GM19455 (cell line): ENCODE measurements around the gene VEPH1.

ENCODE experiments used
- ATAC-seq: cut with Tn5 transposase; IDR thresholded peaks from one replicate; pipeline ENCODE4 v1.9.1; 2021; ENCODE audit not compliant: unreplicated experiment

Gene VEPH1

DNA sequence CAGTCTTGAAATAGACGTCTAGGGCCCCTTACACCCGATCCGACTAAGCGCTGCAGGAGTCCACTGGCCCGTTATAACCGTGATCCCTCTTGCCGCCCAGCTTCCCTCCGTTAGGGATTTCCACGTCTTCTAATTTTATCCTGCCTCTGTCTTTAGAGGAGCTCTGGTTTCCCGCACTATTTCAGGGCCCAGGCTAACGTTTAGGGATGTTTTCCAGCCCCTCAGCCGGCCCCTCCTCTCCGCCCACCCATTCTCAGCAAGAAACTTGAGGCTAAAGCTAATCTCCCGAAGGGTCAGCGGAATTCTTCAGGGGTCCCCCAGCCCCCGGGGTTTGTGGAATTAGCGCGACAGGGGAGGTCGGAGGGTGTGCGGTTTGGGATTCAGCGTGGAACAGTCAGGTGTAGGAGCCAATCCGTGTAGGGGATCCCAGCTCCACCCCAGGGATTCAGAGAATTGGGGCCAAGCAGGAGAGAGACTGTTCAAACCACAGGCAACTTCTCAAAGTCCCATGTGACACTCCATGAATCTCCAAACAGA, 65.0 kb downstream of the VEPH1 start:
- no peak for ATAC-seq

DNA sequence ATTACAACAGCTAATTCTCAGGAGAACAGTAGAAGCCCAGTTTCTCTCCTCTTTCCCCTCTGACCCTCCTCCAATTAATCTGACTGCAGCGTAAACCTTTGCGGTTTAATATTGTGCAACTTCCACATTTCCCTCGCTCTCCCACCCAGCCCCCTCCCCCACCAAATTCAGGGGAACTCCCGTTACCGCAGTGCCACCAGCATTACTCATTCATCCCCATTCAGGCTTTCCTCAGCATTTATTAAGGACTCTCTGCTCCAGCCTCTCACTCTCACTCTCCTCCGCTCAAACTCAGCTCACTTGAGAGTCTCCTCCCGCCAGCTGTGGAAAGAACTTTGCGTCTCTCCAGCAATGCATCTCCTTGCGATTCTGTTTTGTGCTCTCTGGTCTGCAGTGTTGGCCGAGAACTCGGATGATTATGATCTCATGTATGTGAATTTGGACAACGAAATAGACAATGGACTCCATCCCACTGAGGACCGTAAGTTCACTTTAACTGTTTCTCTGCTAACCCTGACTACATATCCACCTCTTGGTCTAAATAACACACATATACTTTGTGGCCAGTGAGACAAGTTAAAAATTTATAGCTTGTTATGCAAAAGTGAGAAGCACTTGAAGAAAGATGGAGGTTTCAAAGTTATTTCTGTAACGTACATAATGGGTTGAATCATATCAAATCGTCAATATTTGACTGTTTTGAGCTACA, 66.5 kb downstream of the VEPH1 start, which contains the start of gene PTX3:
PTX3 (plus strand) TSS at position 268 of the 709 bp plus-strand sequence; CDS start at position 352, 84 bp downstream.
- ATAC-seq, result no peak

GRCh38 chr3:157429708-157430107, 73.5 kb downstream of the VEPH1 start:
- no peak for ATAC-seq

DNA sequence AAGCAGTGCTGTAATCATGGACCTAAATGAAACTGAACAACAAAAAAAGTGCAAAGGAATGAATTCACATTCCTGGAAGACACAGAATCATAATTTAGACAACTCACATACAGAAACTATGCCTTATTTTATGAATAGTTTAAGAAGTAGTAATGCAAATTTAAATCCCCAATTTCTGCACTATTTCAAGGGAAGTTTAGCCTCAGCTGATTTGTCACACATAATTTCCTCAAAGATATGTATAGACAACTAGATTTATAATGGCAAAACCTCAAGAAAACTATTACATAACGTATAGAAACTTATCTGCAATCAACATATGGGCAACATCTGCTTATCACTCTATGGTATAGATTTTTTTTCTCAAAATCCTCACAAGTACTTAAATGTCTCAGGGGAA, 74.4 kb downstream of the VEPH1 start:
- no peak for ATAC-seq

GRCh38 chr3:157427901-157428300, 75.3 kb downstream of the VEPH1 start:
- no peak for ATAC-seq

DNA sequence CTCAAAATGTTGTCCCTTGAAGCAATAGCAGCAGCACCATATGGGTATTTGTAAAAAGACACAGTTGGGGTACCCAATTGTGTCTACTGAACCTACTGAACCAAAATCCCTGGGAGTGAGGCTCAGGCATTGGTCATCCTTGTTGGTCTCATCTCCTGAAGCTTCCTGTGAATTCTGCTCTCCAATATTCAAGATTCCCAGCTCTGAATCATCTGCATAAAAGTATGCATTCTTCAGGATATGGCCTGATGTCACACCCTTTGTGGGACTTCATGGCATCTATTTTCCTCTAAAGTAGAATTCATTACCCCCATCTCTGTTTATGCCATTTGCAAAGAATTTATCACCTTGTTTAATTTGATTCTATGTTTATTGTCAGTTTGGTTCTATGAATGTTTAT, 79.9 kb downstream of the VEPH1 start:
- ATAC-seq, result no peak

DNA sequence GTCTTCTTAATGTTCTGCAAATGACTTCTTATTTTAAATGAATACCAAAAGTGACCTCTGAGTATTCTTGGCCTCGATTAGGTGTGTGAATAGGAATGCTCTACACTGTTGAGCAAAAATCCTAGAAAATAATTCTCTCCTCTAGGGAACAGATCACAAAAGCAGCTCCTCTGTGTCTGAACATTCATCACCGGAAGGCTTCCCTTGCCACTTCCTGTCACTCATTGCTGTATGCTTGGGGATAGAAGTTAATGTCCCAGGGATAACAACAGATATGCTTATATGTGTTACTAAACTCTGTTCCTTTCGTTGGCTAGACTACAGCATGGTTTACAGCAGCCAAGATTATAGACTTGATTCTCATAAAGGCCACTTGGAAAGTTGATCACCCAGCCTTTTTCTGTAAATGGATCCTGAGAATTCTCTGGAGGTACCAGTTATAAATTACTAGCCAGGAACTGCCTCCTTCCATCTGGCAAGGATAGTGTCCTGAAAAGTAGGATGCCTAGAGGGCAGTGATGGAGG, 82.5 kb downstream of the VEPH1 start:
- ATAC-seq, result no peak

GRCh38 chr3:157418104-157418503, 85.1 kb downstream of the VEPH1 start:
- no peak for ATAC-seq

- ATAC-seq, result no peak
These were observed 86.0 kb downstream of the VEPH1 start for GRCh38 chr3:157417247-157417646.

DNA sequence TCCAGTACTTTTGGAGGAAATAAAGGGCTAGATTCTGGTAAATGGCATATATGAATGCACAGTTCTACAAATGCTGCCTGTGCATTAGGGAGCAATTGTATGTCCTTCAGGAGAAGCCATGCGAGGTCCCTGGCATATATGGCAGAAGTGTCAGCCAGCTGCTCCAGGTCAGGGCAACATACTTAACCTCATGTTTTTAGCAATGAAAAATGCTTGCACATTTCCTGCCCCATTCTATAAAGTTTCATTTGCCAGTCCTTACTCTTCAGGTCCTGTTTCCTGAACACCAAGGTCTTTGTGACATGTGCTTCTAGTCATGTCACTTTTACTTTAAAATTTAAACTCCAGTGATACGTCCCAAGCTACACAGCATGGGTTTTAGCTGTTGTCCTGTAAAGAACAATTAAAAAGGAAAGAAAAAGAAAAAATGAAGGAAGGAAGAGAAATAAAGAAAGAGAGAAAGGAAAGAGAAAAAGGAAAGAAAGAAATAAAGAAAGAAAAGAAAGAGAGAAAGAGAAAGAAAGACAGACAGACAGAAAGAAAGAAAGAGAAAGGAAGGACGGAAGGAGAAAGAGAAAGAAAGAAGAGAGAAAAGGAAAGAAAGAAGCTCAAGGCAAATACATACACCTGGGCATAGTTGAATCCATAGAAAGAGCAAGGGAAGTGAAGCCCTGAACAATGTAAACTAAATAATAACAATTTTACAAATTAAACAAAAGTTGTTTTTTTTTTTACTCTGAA, 86.7 kb downstream of the VEPH1 start:
- ATAC-seq, result no peak

DNA sequence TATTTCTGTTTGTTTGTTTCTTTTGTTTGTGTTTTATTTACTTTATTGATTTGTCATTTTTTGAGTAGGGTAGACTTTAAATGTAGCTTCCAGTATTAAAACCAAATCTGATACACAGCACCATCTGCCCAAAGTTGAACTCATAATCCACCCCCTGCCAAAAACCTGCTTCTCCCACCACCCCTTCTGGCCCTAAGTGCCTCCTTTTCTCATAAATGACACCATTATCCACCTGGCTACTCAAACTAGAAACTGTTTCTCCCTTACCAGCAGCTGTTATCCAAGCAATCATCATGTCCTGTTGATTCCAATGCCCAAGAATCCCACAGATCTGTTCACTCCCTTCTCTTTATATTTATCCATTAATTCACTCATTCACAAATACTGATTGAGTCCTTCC, 88.4 kb downstream of the VEPH1 start:
- ATAC-seq, result no peak

- ATAC-seq, result no peak
These were observed 90.8 kb downstream of the VEPH1 start for GRCh38 chr3:157412323-157412855.

- ATAC-seq, result no peak
These were observed 92.3 kb downstream of the VEPH1 start for GRCh38 chr3:157410945-157411344.

GRCh38 chr3:157409516-157409915, 93.7 kb downstream of the VEPH1 start:
- ATAC-seq, result no peak

DNA sequence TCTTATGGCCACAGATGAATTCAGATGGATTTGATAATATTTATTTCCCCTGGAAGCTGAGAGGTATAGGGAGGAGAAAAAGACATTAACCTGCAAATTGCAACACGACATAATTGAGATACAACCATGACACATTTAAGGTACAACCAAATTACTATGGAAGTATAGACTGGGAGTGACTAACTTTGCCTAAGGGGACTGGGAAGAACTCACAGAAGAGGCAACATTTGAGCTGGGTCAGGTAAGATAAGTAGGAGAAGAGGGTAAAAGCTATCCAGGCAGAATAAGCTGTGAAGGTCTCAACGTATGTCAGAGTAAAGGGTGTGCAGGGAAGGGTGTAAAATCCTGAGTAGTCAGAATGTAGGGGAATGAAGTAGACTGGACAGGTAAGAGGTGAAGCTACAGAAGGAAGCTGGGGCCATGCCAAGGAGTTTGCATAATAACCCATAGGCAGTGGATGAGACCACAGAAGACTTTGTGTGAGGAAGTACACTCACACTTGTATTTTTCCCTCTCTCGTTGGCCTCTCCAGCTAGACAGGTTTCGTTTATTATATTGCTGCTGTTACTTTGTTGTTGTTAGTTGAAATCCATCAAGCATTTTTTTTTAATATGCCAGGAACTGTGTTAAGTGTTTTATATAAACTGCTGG, 94.6 kb downstream of the VEPH1 start:
- no peak for ATAC-seq

- no peak for ATAC-seq
These were observed 95.4 kb downstream of the VEPH1 start for GRCh38 chr3:157407769-157408168.

DNA sequence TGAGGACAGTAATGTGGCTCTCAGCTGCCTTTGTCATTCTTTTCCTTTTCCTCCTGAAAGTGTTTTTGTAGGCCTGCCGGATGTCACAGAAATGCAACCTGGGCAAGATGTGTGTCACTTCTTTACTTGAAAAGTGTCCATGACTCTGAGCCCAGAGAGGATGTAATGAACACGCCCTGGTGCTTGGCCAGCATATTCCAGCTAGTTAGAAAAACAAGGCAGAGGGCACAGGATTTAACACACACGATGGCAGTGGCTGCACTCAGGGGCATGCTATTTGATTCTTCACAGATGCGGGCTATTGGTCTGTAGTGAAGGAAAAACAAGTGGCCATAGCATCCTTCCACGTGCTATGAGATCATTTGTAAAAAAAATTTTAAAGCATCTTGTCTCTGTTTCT, 96.8 kb downstream of the VEPH1 start:
- no peak for ATAC-seq

DNA sequence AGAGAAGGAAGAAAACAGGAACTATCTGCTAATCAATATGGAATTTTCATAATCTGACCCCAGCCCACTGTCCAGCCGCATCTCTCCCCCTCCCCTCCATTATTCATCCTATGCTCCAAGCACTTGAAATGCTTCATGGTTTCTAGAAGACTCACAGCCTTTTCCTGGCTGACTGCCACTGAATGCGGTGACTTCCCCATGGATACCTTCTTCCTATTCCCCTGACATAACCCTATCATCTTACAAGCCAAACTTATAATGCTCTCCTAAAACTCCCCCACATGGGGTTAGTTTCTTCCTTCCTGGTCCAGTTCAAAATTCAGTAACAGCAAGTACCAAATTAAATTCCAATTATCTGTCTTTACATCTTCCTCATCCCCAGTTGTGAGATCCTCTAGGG, 97.8 kb downstream of the VEPH1 start:
- ATAC-seq, result no peak

DNA sequence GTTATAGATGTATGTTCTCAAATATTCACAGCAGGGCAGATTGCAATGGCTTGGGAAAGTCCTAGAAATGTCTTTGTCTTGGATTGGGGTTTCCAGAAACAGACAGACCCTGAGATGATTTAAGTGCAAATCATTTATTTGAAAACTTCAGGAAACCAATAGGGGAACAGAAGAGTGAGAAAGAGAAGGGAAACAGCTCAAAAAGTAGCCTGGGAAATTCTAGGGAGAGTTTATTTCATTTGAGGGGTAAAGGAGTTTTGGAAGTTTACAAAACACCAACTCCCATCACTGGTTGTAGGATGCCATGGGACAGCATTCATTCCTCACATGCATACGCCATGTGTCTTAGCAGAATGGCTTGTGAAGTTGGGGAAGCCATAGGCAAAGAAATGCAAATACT, 98.8 kb downstream of the VEPH1 start:
- ATAC-seq, result no peak

DNA sequence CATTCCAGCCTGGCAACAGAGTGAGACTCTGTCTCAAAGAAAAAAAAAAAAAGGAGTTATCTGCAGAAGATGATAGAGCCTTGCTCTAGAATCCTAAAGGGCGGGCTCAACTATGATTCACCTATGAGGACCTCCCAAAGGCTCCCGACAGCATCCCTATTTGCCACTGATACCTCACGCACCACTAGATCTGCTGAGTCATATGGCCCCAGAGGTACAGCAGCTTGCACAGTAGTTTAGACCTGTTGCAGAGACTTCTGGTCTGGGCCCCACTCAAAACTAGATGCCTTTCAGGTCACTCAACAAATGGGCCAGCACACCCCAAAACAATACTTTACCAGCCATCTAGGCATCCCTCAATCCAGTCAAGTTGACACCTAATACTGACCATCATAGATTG, 104.6 kb downstream of the VEPH1 start:
- no peak for ATAC-seq

- ATAC-seq, result no peak
These were observed 108.8 kb downstream of the VEPH1 start for GRCh38 chr3:157394411-157394810.
